ENCODE data around the gene CIB4.

Gene CIB4

GRCh38 chr2:26640781-26641564, at the start of gene CIB4:
CIB4 (minus strand) TSS chr2:26641366; CDS start chr2:26641314, 52 bp downstream.
- TF ChIP-seq GATA2 (IDR thresholded peaks at IDR 0.05; ENCODE audit: low read depth, low read length) (no peak), GATA3 (IDR thresholded peaks at IDR 0.05; ENCODE audit: low read depth, low read length) (no peak)

- TF ChIP-seq GATA2 (IDR thresholded peaks at IDR 0.05; ENCODE audit: low read depth, low read length) (no peak), GATA3 (IDR thresholded peaks at IDR 0.05; ENCODE audit: low read depth, low read length) (no peak)
Measured at GRCh38 chr2:26687801-26688200, 46.6 kb upstream of the CIB4 start.

- TF ChIP-seq GATA3 (IDR thresholded peaks at IDR 0.05; ENCODE audit: low read depth, low read length) (no peak), GATA2 (IDR thresholded peaks at IDR 0.05; ENCODE audit: low read depth, low read length) (no peak)
Measured at GRCh38 chr2:26687328-26687727, 46.2 kb upstream of the CIB4 start.

GRCh38 chr2:26685989-26686839, 45.0 kb upstream of the CIB4 start:
- TF ChIP-seq GATA2 (IDR thresholded peaks at IDR 0.05; ENCODE audit: low read depth, low read length) (no peak), GATA3 (IDR thresholded peaks at IDR 0.05; ENCODE audit: low read depth, low read length) (no peak)

- TF ChIP-seq GATA2 (IDR thresholded peaks at IDR 0.05; ENCODE audit: low read depth, low read length): peak; percentile 73
- TF ChIP-seq GATA3 (IDR thresholded peaks at IDR 0.05; ENCODE audit: low read depth, low read length): no peak
Measured at GRCh38 chr2:26685341-26685740, 44.2 kb upstream of the CIB4 start.

GRCh38 chr2:26683583-26683982, 42.4 kb upstream of the CIB4 start:
- no peak for TF ChIP-seq GATA3 (IDR thresholded peaks at IDR 0.05; ENCODE audit: low read depth, low read length)
- TF ChIP-seq GATA2 (IDR thresholded peaks at IDR 0.05; ENCODE audit: low read depth, low read length): no peak

GRCh38 chr2:26682155-26682554, 41.0 kb upstream of the CIB4 start:
- TF ChIP-seq GATA3 (IDR thresholded peaks at IDR 0.05; ENCODE audit: low read depth, low read length) (no peak), GATA2 (IDR thresholded peaks at IDR 0.05; ENCODE audit: low read depth, low read length) (no peak)

GRCh38 chr2:26681656-26682055, 40.5 kb upstream of the CIB4 start:
- TF ChIP-seq GATA2 (IDR thresholded peaks at IDR 0.05; ENCODE audit: low read depth, low read length) (peak; percentile 74), GATA3 (IDR thresholded peaks at IDR 0.05; ENCODE audit: low read depth, low read length) (no peak)

- TF ChIP-seq GATA2 (IDR thresholded peaks at IDR 0.05; ENCODE audit: low read depth, low read length) (no peak), GATA3 (IDR thresholded peaks at IDR 0.05; ENCODE audit: low read depth, low read length) (no peak)
Measured at GRCh38 chr2:26679867-26680266, 38.7 kb upstream of the CIB4 start.

GRCh38 chr2:26678035-26678434, 36.9 kb upstream of the CIB4 start:
- no peak for TF ChIP-seq GATA3 (IDR thresholded peaks at IDR 0.05; ENCODE audit: low read depth, low read length)
- TF ChIP-seq GATA2 (IDR thresholded peaks at IDR 0.05; ENCODE audit: low read depth, low read length): no peak

GRCh38 chr2:26675651-26676255, 34.6 kb upstream of the CIB4 start:
- TF ChIP-seq GATA2 (IDR thresholded peaks at IDR 0.05; ENCODE audit: low read depth, low read length) (no peak), GATA3 (IDR thresholded peaks at IDR 0.05; ENCODE audit: low read depth, low read length) (no peak)

GRCh38 chr2:26674771-26675170, 33.6 kb upstream of the CIB4 start:
- TF ChIP-seq GATA2 (IDR thresholded peaks at IDR 0.05; ENCODE audit: low read depth, low read length): no peak
- no peak for TF ChIP-seq GATA3 (IDR thresholded peaks at IDR 0.05; ENCODE audit: low read depth, low read length)

- TF ChIP-seq GATA2 (IDR thresholded peaks at IDR 0.05; ENCODE audit: low read depth, low read length) (no peak), GATA3 (IDR thresholded peaks at IDR 0.05; ENCODE audit: low read depth, low read length) (no peak)
Measured at GRCh38 chr2:26674002-26674751, 33.0 kb upstream of the CIB4 start.
